GM12873 (cell line): ENCODE data around the gene SUSD2.

Source experiments
- TF ChIP-seq, protein P1 (sequence below): IDR thresholded peaks from 2 replicates; pipeline ENCODE4 v1.5.1; 2012; ENCODE audit warnings: low read depth, mild to moderate bottlenecking, moderate library complexity, low read length, control low read depth; ENCODE audit not compliant: insufficient read depth; ENCODE audit errors: missing control alignments

SUSD2 gene

DNA sequence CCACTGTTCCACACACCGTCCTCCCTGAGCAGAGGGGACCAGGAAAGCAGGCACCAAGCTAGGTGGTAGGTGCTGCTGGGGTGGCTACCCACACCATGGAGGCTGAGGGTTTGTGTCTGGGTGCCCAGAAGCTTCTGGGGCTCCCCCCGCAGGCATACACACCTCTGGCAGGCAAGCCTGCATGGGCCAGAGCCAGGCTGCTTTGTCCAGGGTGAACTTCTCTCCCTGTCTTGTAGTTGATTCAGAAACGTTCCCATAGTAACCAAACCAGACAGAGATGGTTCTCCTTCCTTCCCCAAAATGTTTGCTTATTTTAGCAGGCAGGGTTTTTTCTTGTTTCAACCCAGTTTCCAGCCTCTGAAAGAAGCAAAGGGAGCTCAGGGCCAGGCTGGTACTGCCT, 40.9 kb upstream of the SUSD2 start:
- TF ChIP-seq, protein P1, sequence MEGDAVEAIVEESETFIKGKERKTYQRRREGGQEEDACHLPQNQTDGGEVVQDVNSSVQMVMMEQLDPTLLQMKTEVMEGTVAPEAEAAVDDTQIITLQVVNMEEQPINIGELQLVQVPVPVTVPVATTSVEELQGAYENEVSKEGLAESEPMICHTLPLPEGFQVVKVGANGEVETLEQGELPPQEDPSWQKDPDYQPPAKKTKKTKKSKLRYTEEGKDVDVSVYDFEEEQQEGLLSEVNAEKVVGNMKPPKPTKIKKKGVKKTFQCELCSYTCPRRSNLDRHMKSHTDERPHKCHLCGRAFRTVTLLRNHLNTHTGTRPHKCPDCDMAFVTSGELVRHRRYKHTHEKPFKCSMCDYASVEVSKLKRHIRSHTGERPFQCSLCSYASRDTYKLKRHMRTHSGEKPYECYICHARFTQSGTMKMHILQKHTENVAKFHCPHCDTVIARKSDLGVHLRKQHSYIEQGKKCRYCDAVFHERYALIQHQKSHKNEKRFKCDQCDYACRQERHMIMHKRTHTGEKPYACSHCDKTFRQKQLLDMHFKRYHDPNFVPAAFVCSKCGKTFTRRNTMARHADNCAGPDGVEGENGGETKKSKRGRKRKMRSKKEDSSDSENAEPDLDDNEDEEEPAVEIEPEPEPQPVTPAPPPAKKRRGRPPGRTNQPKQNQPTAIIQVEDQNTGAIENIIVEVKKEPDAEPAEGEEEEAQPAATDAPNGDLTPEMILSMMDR = peak; percentile 35

DNA sequence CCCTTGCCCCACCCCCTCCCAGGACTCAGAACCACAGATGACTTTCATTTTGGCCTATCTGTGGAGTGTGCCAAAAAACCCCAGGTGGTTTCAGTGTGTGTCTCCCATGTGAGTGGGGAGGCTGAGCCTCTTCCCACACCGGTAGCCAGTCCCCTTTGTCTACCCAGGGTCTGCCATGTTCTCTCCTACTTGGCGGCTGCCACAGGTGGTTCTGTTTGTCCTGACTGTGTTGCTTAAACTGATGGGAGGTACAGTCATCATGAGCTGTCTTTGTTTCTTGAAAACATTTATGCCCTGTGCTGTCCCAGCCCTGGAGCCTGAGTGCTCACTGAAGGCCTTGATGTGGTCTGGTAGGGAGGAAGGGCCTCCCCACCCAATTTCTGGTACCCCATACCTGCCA, 39.7 kb upstream of the SUSD2 start:
- TF ChIP-seq, protein P1 = no peak

DNA sequence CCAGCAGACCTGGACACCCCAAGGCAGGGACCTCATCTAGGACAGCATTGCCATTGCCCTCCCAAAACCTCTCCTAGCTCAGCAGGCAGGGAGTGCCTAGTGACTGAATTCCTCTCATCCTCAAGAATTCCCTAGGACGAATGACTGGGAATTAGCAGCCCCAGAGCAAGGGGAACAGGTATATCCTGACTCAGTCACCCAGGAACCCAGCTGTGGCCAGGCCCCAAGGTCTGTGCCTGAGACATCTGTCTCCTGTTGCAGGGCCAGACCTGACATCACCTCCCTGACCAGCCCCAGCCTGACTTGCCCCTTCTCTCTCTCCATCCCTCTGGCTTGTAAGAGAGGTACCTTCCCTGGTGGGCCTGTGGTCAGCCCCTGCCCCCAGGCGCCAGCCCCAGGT, 39.0 kb upstream of the SUSD2 start:
- TF ChIP-seq, protein P1 = no peak

DNA sequence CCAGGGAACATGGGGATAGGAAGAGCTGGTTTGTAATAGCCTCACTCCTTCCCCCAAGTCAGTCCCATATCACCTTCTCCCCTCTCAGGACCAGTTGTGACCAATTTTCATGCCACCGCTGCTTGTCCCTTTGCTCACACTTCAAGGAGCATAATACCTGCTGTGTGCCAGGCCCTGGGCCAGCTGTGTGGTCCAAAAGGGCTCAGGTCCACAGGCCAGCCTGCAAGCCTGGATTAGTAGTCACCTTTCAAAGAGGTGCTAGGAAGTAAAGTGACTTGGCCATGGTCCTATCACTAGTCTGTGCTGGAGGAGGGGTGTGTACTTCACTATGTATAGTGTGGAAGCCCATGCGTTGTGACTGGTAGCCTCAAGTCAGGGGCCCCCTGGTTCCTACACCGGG, 38.5 kb upstream of the SUSD2 start:
- TF ChIP-seq, protein P1 = no peak

DNA sequence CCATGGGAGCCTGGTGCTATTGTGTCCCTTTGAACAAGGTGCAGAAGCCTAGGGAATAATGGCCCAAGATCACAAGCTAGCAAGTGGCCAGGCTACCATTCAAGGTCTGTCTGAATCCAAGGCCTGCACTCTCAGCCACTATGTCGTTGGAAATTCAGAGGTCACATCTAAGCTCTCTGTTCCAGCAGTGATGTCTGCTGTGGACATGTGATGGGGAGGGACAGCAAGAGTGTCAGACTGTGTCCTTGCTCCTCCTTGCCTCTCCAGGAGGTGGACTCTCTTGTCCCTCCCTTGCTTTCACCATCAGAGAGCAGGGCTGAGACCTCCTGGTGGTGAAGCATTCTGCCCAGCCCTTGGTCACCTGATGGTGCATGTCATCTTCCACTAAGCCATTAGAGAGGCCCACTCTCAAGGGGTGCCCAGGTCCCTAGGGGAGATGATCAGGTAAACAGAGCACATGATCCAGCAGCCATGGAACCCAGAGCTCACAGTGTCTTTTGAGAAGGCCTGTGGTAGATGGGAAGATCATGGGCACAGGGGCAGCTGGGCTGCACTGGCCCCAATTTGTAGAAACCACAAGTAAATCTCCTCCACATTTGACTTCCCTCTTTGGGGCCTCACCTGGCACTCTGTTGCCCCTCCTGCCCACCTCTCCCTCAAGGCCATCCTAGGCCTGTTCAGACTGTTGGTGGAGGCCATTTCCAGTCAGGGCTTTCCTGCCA, 37.1 kb upstream of the SUSD2 start:
- TF ChIP-seq, protein P1 = no peak

DNA sequence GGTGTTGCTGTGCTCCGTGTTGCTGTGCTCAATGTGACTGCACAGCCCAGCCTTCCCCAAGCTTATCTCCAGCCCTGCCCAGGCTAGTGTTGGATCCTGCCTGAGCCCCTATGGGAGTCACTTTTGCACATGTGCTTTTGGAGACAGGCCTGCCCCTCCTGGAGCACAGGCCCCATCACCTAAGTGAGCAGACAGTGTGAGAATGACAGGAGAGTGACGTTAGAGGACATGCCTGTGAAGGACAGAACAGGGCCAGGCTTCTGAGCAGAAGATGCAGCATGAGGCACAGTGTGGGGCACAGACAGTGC, 36.6 kb upstream of the SUSD2 start:
- TF ChIP-seq, protein P1 = no peak

DNA sequence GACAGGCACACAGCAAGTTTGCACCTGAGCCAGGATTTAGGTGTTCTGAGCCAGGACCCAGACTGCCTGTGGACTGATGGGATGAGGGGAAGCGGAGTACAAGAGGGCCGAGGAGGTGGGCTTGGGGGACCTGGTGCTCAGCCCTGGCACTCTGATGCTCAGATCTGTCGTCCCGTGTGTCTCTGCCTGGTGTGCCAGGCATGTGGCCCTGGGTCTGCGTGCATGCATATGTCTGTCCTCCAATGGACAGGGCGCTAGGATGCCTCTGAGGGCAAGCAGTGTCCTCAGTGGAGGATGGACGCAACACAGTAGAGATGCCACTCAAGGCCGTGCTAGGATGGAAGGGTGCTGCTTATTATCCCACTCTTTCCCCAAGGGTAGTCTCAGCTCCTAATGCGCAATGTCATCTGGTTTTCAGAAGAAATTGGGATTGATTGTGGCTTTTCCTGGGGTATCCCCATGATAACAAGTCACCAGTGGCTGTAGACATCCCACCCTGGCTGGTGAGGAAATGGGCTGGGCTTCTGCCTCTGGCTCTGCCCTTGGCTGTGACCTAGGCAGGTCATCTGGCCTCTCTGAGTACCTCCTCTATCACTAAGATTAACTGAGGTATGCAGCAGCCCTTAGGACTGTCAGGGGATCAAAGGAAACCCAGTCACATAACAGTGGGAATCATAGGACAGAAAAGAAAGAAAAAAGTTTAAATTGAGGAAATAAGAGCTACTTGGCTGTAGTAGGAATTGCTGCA, 35.7 kb upstream of the SUSD2 start:
- TF ChIP-seq, protein P1 = no peak
